NCI-H524 (cell line): ENCODE data around the gene SLC17A1.

ENCODE experiments used
- DNase-seq, 2 experiments: peaks; one replicate each; lab custom pipeline; 2025; lab: John Stamatoyannopoulos, UW

The SLC17A1 gene

DNA sequence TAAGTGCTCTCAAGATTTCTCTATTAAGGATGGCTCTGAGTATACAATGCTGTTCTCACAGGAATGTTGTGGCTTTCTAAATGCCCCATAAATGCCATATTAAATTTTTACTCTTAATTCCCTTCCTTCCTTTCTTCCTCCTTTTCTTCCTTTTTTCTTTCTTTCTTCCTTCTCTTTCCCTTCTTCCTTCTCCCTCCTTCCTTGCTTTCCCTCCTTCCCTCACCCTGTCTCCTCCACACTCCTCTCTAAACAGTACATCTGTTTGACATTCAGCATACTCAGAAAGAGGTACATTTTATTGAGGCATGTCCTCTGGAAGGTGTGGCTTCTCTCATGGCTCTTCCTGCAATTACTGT is 433 bp upstream of the SLC17A1 start:
- DNase-seq: peak in 1 of 2 experiments; percentile 15

DNA sequence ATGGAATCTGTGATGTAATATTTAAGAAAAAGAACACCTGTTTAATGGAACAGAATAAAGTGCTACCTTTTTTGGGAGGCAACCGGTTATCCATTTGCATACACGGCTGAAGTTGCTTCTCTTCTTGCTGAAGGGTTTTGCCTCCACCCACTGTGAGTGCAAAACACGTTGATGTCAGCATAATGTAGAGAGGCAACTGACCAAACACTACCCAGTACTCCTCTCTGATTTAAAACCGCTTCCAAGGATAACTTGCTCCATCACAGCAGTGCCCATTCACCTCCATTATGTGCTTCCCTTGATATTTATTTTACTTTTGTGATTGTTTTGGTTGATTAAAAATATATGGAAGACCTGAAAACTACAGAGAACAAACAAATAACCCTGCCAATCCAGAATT is 1.4 kb downstream of the SLC17A1 start:
- DNase-seq: no peak

- DNase-seq: no peak
These were observed 2.5 kb downstream of the SLC17A1 start for GRCh38 chr6:25829375-25829774.

DNA sequence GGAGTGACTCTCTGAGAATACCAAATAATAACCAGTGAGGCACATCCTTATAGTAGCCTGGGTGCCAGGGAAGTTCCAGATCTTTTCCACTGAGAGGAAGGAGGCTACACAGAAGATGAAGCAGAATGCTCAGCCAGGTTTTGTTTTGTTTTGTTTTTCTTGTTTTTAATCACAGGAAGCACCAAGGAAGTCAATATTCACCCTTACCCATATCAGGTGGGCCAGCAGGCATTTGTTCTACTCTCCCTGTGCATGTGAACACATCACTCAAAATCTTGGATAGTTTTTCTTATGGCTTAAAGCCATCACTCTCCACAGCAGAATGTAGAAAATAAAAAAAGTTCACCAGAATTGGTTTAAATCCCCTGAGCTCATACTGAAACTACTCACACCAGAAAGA is 10.5 kb downstream of the SLC17A1 start:
- DNase-seq: no peak

GRCh38 chr6:25816252-25816651 is 15.6 kb downstream of the SLC17A1 start:
- DNase-seq: no peak

GRCh38 chr6:25815194-25815593 is 16.7 kb downstream of the SLC17A1 start:
- DNase-seq: no peak

- DNase-seq: no peak
These were observed 27.0 kb downstream of the SLC17A1 start for GRCh38 chr6:25804804-25805203.

- DNase-seq: no peak
These were observed 30.4 kb downstream of the SLC17A1 start for GRCh38 chr6:25801436-25801835.

- no peak for DNase-seq
These were observed 37.1 kb downstream of the SLC17A1 start for GRCh38 chr6:25794784-25795183.

DNA sequence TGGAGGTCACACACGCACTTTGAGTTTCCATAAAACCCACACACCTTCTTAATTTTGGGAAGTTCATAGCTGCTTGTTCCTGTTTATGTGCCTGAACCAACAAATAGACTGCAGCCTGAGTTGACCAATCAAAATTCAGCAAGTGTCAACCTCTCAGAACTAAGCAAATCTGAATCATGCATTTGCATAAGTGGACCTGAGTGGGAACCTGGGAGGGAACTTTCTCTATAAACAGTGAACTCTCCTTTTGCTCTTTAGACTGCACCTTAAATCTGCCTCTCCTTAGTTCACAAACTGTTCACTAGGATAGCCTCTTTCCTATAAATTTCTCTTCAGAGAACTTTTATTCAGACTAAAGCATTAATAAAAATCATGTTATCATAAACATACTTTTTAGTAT is 37.9 kb downstream of the SLC17A1 start:
- DNase-seq: no peak

GRCh38 chr6:25792016-25792415 is 39.8 kb downstream of the SLC17A1 start:
- no peak for DNase-seq

GRCh38 chr6:25789475-25789874 is 42.4 kb downstream of the SLC17A1 start:
- no peak for DNase-seq

GRCh38 chr6:25788305-25788922 is 43.4 kb downstream of the SLC17A1 start:
- peak; percentile 18 to 34 for DNase-seq

- no peak for DNase-seq
These were observed 44.4 kb downstream of the SLC17A1 start for GRCh38 chr6:25787428-25787827.

- no peak for DNase-seq
These were observed 50.7 kb downstream of the SLC17A1 start for GRCh38 chr6:25781134-25781533.

DNA sequence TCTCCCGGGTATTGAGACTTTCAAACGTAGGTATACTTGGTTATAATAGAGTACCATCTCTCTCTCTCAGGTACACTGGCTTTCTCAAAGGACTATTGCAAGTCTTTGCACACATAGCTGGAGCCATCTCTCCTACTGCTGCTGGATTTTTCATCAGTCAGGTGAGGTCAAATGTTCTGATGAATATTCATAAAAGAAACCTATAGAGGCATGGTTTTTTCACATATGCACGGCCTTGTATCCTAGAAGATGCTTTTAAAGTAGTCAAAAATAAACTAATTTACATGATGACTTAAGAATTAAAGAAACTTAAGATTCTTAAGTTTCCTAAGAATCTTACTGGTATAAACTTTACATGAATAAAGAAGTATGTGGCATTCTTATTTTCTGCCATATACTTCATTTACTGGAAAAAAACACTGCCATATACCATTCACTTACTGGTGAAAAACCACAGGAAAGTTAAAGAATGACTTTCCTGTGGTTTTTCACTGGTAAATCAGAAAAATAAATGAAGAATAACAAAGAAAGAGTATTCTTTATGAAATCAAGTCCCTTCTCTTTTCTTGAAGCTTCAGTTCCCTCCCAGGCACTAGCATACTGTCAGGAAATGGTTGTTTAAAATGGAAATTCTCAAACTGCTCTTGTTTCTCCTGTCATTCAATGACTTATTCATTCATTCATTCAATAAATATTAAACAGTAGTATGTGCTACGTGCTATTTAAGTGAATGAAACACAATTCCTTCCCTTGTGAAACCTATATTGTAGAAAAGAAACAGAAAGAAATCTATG is 53.8 kb downstream of the SLC17A1 start:
- no peak for DNase-seq

- no peak for DNase-seq
These were observed 54.8 kb downstream of the SLC17A1 start for GRCh38 chr6:25777031-25777430.

- peak in 1 of 2 experiments; percentile 46 for DNase-seq
These were observed 57.6 kb downstream of the SLC17A1 start for GRCh38 chr6:25774120-25774715.

DNA sequence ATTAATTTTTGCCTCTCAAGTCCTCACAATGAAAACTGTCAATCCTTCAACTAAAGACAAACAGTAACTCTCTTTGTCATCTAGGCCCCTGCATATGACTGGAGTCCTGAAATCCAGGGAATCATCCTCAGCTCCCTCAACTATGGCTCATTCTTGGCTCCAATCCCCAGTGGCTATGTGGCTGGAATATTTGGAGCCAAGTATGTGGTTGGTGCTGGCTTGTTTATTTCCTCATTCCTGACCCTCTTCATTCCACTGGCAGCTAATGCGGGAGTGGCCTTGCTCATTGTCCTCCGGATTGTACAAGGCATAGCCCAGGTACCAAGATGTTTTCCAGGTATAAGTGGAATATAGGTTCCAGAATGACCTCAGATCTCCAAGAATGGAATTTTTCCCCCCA is 61.9 kb downstream of the SLC17A1 start:
- DNase-seq: no peak

DNA sequence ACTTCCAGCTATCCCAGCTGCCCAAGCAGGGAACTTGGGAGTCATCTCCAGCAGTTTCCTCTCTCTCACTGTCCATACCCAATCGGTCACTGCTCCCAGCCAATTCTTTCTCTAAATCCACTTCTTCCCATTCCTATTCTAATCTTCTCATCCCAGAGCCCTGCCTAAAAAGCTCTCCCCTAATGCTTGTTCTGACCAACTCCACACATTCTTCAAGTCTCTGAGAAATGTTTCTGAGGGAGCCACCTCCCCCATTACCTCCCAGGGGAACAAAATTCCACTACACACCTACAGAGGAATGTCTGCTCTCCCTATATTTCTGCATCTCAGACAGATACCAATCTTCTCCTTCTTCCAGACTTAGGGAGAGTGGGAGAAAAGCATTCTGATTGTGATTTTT is 63.3 kb downstream of the SLC17A1 start:
- DNase-seq: no peak

DNA sequence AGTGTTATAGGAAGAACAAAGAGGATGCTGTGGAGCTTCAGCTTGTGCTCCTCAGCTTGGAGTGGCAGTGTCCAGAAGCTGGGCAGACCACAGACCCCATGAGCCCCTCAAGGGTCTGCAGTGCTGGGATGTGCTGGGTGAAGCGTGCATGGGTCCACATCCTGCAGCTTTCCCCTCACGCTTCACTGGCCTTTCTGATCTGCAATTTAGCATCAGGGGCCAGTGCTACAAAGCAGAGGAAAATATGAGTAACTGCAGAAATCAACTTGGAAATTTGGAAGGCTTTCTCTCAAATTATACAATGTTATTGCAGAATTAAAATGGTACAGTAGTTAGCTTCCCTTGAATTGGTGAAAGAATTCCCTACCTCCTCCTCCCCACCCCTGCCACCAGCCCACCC is 67.2 kb downstream of the SLC17A1 start:
- no peak for DNase-seq

- DNase-seq: no peak
These were observed 73.8 kb downstream of the SLC17A1 start for GRCh38 chr6:25757936-25758642.
